Measurements from ENCODE around the gene JAZF1. TPM values are rescaled to one million over a fixed set of nuclear protein-coding genes. Genes with fewer than 3 reads are reported as not detected.

Gene JAZF1
- total RNA-seq, 1 donor from 2014 or later: 0.96 TPM

GRCh38 chr7:27942711-27943110, 237.9 kb downstream of the JAZF1 start:
- DNase-seq (ENCODE audit: low read depth): no peak
- no peaks in the 10 kb centered on the region for H3K27me3 ChIP-seq (ENCODE audit: control insufficient read depth, insufficient read depth, low read length)
- no peak overlapping the region for H3K4me3 ChIP-seq (ENCODE audit: low read depth, low read length)
- no peaks in the 10 kb centered on the region for H3K36me3 ChIP-seq (ENCODE audit: control insufficient read depth, insufficient read depth, low read length)
- no peak for TF ChIP-seq CTCF (IDR thresholded peaks at IDR 0.05; ENCODE audit: insufficient read depth, low read length, poor library complexity, severe bottlenecking)

GRCh38 chr7:27941522-27941921, 239.1 kb downstream of the JAZF1 start:
- H3K4me3 ChIP-seq (ENCODE audit: low read depth, low read length): no peak overlapping the region
- H3K27me3 ChIP-seq (ENCODE audit: control insufficient read depth, insufficient read depth, low read length): no peaks in the 10 kb centered on the region
- H3K36me3 ChIP-seq (ENCODE audit: control insufficient read depth, insufficient read depth, low read length): no peaks in the 10 kb centered on the region
- DNase-seq (ENCODE audit: low read depth): no peak
- no peak for TF ChIP-seq CTCF (IDR thresholded peaks at IDR 0.05; ENCODE audit: insufficient read depth, low read length, poor library complexity, severe bottlenecking)

- DNase-seq (ENCODE audit: low read depth): no peak
- no peaks in the 10 kb centered on the region for H3K36me3 ChIP-seq (ENCODE audit: control insufficient read depth, insufficient read depth, low read length)
- TF ChIP-seq CTCF (IDR thresholded peaks at IDR 0.05; ENCODE audit: insufficient read depth, low read length, poor library complexity, severe bottlenecking): no peak
- H3K4me3 ChIP-seq (ENCODE audit: low read depth, low read length): no peak overlapping the region
- H3K27me3 ChIP-seq (ENCODE audit: control insufficient read depth, insufficient read depth, low read length): no peaks in the 10 kb centered on the region
Observed at GRCh38 chr7:27940341-27940740, 240.3 kb downstream of the JAZF1 start.

GRCh38 chr7:27939893-27940292, 240.7 kb downstream of the JAZF1 start:
- DNase-seq (ENCODE audit: low read depth): no peak
- no peaks in the 10 kb centered on the region for H3K36me3 ChIP-seq (ENCODE audit: control insufficient read depth, insufficient read depth, low read length)
- H3K4me3 ChIP-seq (ENCODE audit: low read depth, low read length): no peak overlapping the region
- TF ChIP-seq CTCF (IDR thresholded peaks at IDR 0.05; ENCODE audit: insufficient read depth, low read length, poor library complexity, severe bottlenecking): no peak
- H3K27me3 ChIP-seq (ENCODE audit: control insufficient read depth, insufficient read depth, low read length): no peaks in the 10 kb centered on the region

GRCh38 chr7:27936768-27937102, 243.9 kb downstream of the JAZF1 start:
- no peaks in the 10 kb centered on the region for H3K27me3 ChIP-seq (ENCODE audit: control insufficient read depth, insufficient read depth, low read length)
- no peak overlapping the region for H3K4me3 ChIP-seq (ENCODE audit: low read depth, low read length)
- no peak for TF ChIP-seq CTCF (IDR thresholded peaks at IDR 0.05; ENCODE audit: insufficient read depth, low read length, poor library complexity, severe bottlenecking)
- H3K36me3 ChIP-seq (ENCODE audit: control insufficient read depth, insufficient read depth, low read length): no peaks in the 10 kb centered on the region
- DNase-seq (ENCODE audit: low read depth): no peak

- Histone ChIP-seq H3K4me3 (ENCODE audit: low read depth, low read length) (no peak overlapping the region), H3K27me3 (ENCODE audit: control insufficient read depth, insufficient read depth, low read length) (no peaks in the 10 kb centered on the region), H3K36me3 (ENCODE audit: control insufficient read depth, insufficient read depth, low read length) (no peaks in the 10 kb centered on the region)
- DNase-seq (ENCODE audit: low read depth): no peak
- no peak for TF ChIP-seq CTCF (IDR thresholded peaks at IDR 0.05; ENCODE audit: insufficient read depth, low read length, poor library complexity, severe bottlenecking)
Observed at GRCh38 chr7:27936047-27936767, 244.4 kb downstream of the JAZF1 start.
